GM18519 (cell line): ENCODE measurements around the gene TBC1D22B.

Source experiments
- ATAC-seq: cut with Tn5 transposase; IDR thresholded peaks from one replicate; pipeline ENCODE4 v1.9.1; 2021; ENCODE audit warnings: mild to moderate bottlenecking, moderate library complexity; ENCODE audit not compliant: unreplicated experiment, low FRiP score

TBC1D22B gene

DNA sequence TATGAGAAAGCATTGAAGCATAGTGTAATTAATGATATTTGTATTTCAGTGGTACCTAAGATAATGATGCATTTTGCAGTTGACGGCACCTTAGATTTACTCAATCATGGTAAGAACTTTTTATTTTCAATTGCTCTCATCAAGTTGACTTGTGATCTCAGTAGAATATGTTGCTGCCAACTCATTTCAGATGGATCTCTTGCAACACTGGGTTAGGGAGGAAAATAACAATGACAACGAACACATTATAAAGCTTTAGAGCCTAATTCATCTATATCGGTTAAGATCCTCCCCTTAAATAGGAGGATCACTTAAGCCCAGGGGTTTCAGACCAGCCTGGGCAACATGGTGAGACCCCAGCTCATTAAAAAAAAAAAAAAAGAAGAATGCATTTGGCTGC, 18.0 kb upstream of the TBC1D22B start:
- no peak for ATAC-seq

- ATAC-seq: no peak
Measured at GRCh38 chr6:37239950-37240713, 17.4 kb upstream of the TBC1D22B start.

- no peak for ATAC-seq
Measured at GRCh38 chr6:37241131-37241530, 16.4 kb upstream of the TBC1D22B start.

- ATAC-seq: no peak
Measured at GRCh38 chr6:37241775-37242428, 15.7 kb upstream of the TBC1D22B start.

- ATAC-seq: no peak
Measured at GRCh38 chr6:37242429-37243052, 15.0 kb upstream of the TBC1D22B start.

DNA sequence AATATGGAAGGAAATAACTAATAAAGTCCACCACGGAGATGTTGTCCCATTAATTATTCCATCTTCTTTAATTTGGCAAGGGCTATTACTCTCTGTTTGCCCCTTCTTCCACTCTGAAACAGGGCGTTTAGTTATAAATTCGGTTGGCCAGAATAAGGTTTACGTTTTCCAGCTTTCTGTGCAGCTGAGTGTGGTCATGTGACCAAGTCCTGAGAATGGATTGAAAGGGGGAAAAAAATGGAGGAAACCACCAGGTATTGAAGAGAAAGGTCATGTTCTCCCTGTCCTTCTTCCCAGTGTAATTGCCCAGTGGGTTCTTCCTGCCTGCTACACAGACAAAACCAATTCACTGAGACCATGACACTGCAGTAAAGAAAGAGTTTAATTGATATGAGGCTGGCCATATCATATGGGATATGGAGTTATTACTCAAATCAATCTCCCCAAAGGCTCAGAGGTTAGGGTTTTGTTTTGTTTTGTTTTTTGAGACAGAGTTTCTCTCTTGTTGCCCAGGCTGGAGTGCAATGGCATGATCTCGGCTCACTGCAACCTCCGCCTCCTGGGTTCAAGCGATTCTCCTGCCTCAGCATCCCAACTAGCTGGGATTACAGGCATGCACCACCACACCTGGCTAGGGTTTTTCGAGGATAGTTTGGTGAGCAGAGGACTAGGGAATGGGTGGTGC, 14.3 kb upstream of the TBC1D22B start:
- ATAC-seq: no peak

- no peak for ATAC-seq
Measured at GRCh38 chr6:37243816-37244370, 13.7 kb upstream of the TBC1D22B start.

- ATAC-seq: no peak
Measured at GRCh38 chr6:37244430-37245310, 12.9 kb upstream of the TBC1D22B start.

- no peak for ATAC-seq
Measured at GRCh38 chr6:37251211-37251780, 6.3 kb upstream of the TBC1D22B start.

DNA sequence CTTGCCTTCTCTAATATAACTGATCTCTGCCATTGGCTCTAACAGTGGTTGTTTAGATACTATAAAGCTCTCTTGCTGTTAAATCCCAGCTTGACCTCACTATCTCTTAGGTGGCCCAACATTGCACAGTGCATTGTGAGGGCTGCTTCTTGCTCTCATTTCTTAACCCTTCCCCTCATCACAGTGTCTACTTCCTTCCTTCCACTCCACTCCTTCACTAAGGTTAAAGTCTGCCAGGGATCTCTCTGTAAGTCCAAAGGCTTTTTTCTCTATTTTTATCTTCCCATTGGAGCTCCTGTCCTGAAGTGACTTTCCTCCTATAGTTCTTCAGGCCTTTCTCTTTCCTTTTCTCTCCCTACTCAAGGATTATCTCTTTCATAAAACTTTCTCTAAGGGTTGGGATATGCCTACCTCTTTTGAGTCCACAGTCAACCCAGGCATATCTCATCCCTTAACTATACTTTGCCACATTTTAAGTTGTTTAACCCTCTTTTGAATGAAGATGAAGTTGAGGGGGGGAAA, 4.0 kb upstream of the TBC1D22B start:
- no peak for ATAC-seq

DNA sequence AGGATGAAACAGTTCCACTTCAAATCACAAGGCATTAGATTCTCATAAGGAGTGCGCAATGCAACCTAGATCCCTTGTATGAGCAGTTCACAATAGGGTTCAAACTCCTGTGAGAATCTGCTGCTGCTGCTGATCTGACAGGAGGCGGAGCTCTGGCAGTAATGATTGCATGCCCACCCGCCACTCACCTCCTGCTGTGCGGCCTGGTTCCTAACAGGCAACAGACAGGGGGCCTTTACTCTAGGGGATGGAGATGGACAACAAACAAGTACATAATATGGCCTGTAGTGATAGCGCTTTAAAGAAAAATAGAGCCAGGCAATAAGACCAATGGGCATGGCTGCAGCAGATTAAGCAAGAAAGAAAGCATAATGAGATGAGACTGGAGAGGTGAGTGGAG, 2.7 kb upstream of the TBC1D22B start:
- ATAC-seq: no peak

DNA sequence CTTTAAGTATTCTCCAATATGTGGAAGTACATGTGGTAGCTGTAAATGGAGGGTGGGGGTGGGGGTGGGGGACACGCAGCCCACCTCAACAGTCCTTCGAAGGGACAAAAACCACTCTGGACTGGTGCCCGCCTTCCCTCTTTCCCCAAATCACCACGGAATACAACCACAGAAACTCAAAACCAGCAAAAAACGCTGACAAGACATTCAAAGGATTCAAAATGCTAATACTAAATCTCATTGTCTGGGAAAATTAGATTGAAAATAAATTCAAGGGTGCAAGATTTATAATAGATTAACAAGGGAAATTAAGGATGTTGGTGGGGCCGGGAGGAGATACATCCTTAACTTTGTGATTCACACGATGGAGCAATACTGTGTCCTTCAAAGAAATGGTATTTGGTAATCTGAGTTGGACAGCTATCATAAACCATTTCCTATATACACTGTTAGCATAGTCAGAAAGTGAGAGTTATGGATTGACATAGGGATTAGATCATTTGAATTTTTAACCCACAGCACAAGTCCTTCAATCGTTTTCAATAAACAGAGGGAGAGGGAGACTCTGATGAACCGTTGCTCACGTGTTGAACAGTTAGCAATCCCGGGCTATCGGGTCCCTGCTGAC, 766 bp upstream of the TBC1D22B start:
- ATAC-seq: no peak

DNA sequence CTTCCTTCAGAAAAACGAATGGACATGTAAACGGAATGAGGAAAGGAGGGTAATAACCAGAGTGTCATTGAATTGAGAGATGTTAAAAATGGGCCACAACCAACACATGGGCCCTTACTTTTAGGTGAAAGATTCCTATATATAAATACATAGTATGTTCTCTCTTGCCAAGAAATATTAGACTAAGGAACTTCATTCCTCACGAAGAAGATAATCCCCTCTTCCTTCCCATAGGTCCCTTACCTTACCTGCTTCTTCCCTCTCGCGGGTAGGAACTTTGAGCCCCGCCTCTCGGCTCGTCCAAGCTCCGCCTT, 295 bp upstream of the TBC1D22B start:
- no peak for ATAC-seq

- no peak for ATAC-seq
Measured at GRCh38 chr6:37258405-37259105, 983 bp downstream of the TBC1D22B start.

- ATAC-seq: no peak
Measured at GRCh38 chr6:37259191-37259590, 1.6 kb downstream of the TBC1D22B start.

- ATAC-seq: no peak
Measured at GRCh38 chr6:37260040-37260439, 2.5 kb downstream of the TBC1D22B start.

DNA sequence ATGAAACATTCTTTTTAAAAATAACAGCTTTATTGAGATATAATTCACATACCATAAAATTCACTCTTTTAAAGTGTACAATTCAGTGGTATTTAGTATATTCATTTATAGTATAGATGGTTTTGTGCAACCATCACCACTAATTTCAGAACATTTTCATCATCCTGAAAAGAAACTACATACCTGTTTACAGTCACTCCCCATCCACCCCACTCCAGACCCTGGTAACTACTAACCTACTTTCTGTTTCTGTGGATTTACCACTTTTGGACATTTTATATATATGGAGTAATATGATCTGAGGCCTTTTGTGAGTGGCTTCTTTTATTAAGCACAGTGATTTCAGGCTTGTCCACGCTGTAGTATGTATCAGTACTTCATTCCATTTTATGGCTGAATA, 2.9 kb downstream of the TBC1D22B start:
- ATAC-seq: no peak

DNA sequence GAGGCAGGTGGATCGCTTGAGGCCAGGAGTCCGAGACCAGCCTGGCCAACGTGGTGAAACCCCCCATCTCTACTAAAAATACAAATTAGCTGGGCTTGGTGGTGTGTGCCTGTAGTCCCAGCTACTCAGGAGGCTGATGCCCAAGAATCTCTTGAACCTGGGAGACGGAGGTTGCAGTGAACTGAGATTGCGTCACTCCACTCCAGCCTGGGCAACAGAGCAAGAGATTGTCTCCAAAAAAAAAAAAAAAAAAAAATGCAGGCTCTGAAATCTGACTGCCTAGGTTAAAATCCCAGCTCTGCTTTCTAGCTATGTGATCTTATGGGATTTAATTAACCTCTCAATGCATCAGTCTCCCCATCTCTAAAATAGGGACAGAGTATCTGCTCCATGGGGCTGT, 3.6 kb downstream of the TBC1D22B start:
- ATAC-seq: no peak
